Stimulated activated CD8-positive, alpha-beta memory T cell treated with anti-CD3 and anti-CD28 coated beads, Interleukin-7, amount 100 ng/mL, for 24 hours (primary cell): ENCODE measurements around the gene CD93.

Experiments used
- DNase-seq: peaks from one replicate; pipeline ENCODE4 v3.0.0-alpha.2; 2020; ENCODE audit warnings: low read depth

The CD93 gene

GRCh38 chr20:23120261-23120660, 34.1 kb upstream of the CD93 start:
- no peak for DNase-seq

GRCh38 chr20:23119456-23120216, 33.5 kb upstream of the CD93 start:
- DNase-seq, result no peak

- no peak for DNase-seq
Measured at GRCh38 chr20:23118766-23119165, 32.6 kb upstream of the CD93 start.

- no peak for DNase-seq
Measured at GRCh38 chr20:23118144-23118543, 32.0 kb upstream of the CD93 start.

- DNase-seq, result no peak
Measured at GRCh38 chr20:23117738-23118137, 31.6 kb upstream of the CD93 start.

DNA sequence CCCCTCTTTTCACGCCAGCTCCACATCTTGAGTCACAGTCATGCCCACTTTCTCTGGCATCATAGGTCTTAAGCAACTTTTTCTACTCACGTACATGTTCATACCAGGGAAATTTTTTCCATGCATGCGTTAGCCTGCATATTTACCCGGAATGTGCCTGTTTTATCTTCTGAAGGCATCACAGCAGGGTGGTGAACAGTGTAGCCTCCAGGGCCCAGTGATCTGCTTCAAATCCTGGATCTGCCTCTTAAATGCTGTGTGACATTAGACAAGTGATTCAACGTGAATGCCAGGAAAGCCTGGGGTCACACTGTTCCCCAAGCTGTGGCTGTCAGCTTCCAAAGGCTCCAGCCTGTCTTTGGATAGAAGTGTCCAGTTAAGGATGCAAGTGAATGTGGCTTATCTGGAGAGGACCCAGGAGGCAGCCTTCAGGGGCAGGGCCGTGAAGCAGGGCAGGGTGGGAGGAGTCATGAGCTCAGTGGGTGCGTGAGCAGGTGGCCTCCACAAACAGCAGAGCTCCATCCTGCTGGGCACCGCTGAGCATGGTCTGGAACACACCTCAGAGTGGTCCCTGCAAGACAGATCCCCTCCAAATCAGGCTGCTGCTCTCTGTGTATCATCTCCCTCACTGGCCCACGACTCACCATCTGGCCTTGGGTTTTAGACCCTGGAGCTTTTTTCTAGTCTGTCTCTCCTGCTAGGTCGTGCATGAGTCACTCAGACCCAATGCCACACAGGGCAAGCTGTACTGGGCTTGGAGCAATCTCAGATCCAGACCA, 30.4 kb upstream of the CD93 start:
- DNase-seq, result no peak

GRCh38 chr20:23115822-23116221, 29.7 kb upstream of the CD93 start:
- no peak for DNase-seq

DNA sequence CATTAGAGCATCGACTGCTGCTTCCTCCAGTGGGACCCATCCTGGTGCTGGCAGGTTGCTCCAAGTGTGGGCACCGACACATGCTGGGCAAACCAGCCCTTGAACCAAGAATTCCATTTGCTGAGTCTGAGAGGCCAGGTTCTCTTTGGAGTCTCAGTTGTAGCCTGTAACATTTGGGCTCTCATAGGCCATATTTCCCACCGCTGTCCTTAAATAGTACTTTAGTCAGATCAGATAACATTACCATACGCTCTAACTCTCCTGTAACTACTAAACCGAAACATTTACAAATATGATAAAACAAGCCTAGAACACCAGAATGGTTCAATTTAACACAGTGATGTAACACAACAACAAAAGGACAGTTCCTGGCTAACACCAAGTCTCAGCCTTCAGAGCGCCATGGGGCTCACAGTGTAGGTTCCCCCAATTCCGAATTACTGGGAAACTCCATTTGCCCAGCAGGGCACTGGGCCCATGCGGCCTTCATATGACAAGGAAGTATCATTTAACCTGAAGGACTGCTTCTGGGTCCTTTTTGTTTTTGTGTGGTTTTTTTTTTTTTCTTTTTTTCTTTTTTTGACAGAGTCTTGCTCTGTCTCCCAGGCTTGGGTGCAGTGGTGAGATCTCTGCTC, 28.4 kb upstream of the CD93 start:
- no peak for DNase-seq

DNA sequence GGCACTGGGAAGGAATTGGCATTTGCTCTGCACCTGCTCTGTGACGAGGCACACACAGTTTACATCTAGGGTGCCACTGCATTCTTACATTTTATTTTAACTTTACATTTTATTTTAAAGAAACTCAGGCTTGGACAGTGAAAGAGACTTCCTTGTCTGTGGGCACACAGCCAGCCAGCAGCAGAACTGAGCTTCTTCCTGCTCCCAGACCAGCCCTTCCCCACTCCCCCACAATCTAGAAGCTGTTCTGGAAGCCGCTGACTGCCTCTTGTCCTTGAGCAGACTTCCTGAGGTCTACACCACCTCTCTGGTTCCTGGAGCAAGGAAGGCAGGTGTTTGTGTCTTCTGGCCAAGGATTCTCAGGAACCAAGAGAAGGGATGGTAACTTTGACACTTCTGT, 27.9 kb upstream of the CD93 start:
- DNase-seq, result no peak

DNA sequence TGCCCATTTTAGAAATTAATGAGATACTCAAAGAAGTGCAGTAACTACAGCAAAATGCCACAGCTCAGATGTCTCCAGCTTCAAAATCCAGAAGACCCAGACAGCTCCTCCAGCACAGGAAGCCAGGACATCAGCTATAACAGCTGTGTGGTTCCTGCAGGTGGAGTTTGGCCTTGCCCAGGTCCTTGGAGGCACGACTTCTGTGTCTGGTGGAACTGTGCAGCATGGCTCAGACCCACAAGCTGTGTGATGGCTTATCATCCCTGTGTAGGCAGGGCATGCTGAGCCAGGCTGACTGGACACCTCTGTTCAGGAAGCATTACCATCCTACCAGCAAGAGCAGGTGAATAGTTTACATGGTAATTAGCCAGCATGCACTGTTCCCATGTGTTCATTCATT, 26.5 kb upstream of the CD93 start:
- no peak for DNase-seq

DNA sequence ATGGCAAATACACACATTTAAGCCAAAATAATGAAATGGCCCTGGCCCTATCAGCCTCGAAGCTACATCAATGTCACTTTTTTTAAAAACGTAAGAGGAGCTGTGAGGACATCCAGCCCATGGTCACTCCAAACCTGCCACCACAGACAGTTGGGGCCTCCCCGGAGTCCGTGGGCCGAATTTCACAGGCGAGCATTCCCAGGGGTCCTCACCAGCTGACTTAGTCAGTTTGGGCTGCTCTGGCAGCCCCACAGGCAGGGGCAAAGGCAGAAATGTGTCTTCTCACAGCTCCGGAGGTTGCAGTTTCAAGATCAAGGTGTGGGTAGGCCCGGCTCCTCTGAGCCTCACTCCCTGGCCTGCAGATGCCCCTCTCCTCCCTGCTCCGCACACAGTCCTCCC, 25.8 kb upstream of the CD93 start:
- DNase-seq, result no peak

- DNase-seq, result no peak
Measured at GRCh38 chr20:23111307-23111943, 25.3 kb upstream of the CD93 start.

DNA sequence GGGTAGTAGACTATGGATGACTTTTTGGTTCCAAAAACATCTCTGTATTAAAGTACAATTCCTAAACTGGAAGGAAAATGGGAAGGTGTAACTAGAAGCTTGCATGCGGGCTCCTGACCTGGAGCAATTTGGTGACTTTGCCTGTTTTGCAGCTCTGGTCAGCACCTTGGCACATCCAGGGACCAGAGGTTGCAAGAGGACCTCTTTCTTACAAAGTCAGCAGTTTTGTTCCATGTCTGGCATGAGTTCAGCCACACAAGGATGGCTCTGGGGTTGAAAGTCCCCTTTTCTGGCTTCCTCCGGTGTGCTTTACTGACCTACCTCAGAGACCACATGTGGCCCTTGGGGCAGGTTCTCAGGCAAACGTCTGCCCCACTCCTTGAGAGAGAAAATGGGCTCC, 22.7 kb upstream of the CD93 start:
- no peak for DNase-seq

DNA sequence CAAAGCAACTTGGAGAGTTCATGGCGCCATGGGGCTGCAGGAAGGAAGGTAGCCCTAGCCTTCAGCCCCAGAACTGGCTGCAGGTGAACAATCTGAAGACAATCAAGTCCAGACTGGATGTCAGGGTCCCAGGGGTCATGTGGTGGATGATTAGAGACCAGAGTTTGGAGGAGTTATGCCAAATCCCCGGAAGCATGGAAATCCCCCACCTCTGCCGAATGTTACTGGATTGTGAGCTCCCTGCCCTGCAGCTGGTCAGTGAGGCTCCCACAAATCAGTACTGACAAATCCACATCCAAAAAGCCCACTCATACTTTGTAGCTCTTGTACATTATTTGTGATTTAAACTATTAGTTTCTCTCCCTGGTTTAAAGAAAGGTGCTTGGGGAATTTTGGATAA, 21.3 kb upstream of the CD93 start:
- DNase-seq, result no peak

DNA sequence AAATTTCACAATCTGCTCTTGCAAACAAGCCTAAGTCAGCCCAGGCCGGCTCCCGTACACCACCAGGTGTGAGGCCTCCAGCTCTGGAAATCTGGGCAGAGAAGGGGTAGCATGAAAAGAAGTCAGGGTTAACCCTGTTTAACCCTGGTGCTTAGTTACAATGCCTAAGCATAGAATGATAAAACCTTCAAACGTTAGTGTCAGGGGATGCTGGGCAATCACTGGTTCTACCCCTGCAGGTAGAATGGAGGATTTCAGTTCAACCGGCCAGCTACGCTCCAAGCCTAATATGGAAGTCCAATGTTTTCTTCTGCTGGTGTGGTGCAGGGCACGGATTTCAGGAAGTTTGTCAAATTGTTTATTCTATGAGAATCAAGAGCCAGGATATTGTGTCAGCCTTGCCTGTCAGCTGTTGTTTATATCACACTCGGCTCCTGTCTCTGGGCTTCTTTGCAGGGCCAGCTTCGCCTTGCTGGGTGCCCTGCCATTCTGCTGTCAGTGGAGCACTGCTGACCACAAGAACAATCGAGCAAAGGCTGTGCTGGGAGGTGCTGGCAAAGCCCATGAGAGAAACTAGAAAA, 20.2 kb upstream of the CD93 start:
- no peak for DNase-seq

- DNase-seq, result no peak
Measured at GRCh38 chr20:23105193-23105592, 19.1 kb upstream of the CD93 start.

DNA sequence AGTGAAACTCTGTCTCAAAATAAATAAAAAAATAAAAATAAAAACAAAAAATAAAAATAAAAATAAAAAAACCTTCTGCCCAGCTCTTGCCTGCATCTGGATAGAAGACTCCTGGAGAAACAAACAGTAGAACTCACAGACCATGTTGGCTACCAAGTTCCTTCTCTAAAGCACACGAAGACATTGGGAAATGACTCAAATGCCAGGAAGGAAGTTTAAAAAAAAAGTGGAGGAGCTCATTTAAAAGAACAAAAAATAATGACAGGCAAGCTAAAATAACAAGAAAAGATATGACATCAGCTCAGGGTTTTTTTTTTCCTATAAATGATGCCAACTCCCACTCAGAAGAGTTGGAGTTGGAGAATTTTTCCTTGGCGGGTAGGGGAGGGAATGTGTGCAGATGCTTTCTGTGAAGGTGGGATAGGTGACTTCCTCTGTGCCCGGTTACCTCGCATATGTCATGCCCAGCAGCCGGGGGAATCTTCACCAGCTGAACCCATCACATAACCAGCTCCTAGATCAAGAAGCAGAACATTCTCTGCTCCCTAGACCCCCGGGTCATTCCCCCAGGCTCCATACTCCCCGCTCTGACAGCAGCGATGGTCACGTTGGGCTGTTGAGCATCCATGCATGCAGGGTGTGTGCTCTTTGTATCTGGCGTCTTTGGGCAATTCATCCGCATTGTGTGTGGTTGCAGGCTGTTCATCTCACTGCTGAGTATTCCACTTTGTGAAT, 17.3 kb upstream of the CD93 start:
- DNase-seq, result no peak

DNA sequence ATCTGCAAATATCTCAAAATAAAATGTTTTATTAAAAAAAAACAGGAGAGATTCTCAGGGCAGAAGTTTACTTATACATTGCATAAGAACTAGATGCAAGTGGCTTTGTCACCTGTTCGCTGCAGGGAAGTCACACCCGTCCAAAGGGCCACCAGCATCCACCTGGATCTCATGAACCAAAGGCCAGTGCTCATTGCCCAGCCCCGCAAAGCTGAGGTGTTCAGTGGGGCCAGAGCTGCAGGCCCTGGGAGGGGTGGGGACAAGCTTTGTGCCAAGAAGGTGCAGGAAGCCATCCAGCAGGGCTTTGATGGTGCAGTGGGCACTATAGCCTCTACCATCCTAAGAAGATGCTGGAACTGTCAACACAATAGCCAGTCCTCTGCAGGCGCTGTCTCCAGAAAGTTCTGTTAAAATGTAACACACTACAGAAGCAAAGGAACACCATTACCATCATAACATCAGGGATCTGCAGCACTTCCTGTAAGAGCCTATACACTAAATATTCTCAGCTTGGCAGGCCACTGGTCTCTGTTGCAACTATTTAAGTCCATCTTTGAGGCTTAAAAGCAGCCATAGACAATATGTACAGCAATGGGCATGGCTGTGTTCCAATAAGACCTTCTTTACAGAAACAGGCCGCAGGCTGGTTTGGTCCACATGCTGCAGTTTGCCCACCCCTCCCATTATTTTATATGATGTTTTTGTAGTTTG, 15.7 kb upstream of the CD93 start:
- no peak for DNase-seq

DNA sequence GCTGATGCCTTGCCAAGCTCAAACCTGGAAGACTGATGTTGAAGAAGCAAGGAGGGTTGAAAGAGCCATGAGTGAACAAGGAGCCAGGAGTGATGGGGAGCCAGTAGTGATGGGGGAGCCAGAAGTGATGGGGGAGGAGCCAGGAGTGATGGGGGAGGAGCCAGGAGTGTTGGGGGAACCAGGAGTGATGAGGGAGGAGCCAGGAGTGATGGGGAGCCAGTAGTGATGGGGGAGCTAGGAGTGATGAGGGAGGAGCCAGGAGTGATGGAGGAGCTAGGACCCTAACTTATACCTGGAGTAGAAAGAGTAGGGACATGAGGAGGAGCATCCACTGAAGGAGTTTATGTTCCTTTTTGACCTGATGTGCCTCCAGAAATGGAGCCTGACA, 14.6 kb upstream of the CD93 start:
- DNase-seq, result no peak

DNA sequence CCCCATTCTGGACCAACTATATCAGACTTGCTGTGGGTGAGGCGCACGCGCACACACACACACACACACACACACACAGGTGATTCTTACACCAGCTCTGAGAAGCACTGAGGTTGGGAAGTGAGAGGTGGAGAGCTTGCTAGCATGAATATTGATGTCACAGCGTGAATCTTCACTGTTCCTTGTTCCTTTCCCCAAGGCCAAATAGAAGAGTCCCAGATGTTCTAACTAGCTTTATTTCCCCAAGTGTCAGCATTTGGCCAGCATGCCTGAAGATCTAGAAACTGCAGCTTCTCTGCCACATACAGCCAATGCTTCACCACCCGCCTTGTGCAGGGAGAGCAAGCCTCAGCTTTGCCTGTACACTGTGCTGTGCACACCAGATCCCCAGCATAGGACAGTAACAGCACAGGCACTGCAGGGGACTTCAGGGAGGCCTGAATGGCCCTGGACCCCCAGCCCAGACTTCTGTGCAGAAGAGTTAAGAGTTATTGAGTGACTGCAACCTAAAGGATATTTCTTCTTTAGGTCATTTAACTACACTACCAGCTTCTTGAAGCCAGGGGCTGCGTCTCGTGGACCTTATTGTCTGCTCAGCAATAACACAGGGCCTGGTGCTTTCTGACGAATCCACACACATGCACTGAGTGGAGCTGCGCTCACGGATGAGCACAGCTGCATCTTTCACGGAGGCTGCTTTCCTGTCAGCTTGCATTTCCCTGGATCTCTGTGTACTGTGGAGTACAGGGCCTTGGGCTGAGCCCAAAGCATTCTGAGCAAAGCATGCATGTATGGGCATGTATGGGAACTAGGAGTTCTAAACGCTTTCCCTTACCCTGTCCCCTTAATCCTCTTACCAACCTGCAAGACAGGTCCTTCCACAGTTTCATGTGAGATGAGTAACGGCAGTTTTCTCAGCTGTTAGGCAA, 13.9 kb upstream of the CD93 start:
- DNase-seq, result no peak
